ENCODE results near the gene TP73.

- TF ChIP-seq POLR2A (IDR thresholded peaks at IDR 0.05) (no peak), CTCF (IDR thresholded peaks at IDR 0.05) (no peak)
Measured at GRCh38 chr1:3681898-3682806, 29.8 kb downstream of the TP73 start.
